Endothelial cell of umbilical vein (primary cell): ENCODE data around the gene CLTCL1. TPM values are rescaled to one million over a fixed set of nuclear protein-coding genes. Genes with fewer than 3 reads are reported as not detected.

Experiments
- BruUV-seq: library from RNA; stranded (reverse); fragments of 400-500 nt; replicated peaks from 2 replicates; lab custom pipeline; 2021; lab: Mats Ljungman, UMichigan
- CTCF ChIA-PET: fragments of 300-600, 350-600 bp; sonication (Branson Sonifier 250); formaldehyde crosslinking; loops from one replicate; lab custom pipeline; 2021; ENCODE audit warnings: antibody characterized with exemption, inconsistent platforms; lab: Charles Lee
- POLR2A ChIA-PET: fragments of 300-600, 350-600 bp; sonication (Branson Sonifier 250); formaldehyde crosslinking; loops from one replicate; lab custom pipeline; 2021; ENCODE audit warnings: antibody characterized with exemption, inconsistent platforms; lab: Charles Lee
- DNase-seq: peaks from one replicate; pipeline ENCODE4 v3.0.0-alpha.2; 2011; ENCODE audit warnings: low read depth, low spot score
- FAIRE-seq: peaks from 2 replicates; lab custom pipeline; 2011; peaks lifted over from hg19 to GRCh38; lab: Jason Lieb, UNC
- H2AFZ ChIP-seq: 2 replicates; pipeline ENCODE4 v1.6.0; 2012; ENCODE audit warnings: low read depth, low read length, control low read depth, inconsistent platforms
- H3K27ac ChIP-seq: 2 replicates; pipeline ENCODE4 v1.5.1; 2011; ENCODE audit warnings: low read depth, mild to moderate bottlenecking, control low read depth, low read length, moderate library complexity; ENCODE audit not compliant: insufficient read depth
- H3K27me3 ChIP-seq, 2 experiments: 2 replicates each; pipeline versions ENCODE4 v1.6.0 to v1.6.1; 2011; ENCODE audit warnings: low read length in 2 of 2, mixed read lengths in 1 of 2; ENCODE audit not compliant: control insufficient read depth in 2 of 2, insufficient read depth in 2 of 2
- H3K36me3 ChIP-seq, 2 experiments: 2 replicates in 1 of 2; 3 replicates in 1 of 2; pipeline ENCODE4 v1.5.1; 2011; ENCODE audit warnings: low read length in 2 of 2, mild to moderate bottlenecking in 1 of 2, moderate library complexity in 1 of 2; ENCODE audit not compliant: control insufficient read depth in 2 of 2, insufficient read depth in 2 of 2; ENCODE audit errors: extremely low read depth in 1 of 2
- H3K4me1 ChIP-seq: 3 replicates; pipeline ENCODE4 v1.5.1; 2011; ENCODE audit warnings: mild to moderate bottlenecking, low read length; ENCODE audit not compliant: control insufficient read depth, insufficient read depth; ENCODE audit errors: extremely low read depth
- H3K4me2 ChIP-seq: 2 replicates; pipeline ENCODE4 v1.6.1; 2011; ENCODE audit warnings: low read length, control low read depth, mixed read lengths; ENCODE audit not compliant: insufficient read depth
- H3K4me3 ChIP-seq, 3 experiments: fragments of 200-600 bp in 1 of 3; sonication (generic), shearing (Covaris generic) in 1 of 3; replicated peaks in 1 of 3; 2 replicates each; pipeline ENCODE4 v1.5.1; 2011 to 2016; ENCODE audit warnings: control low read depth in 3 of 3, low read length in 3 of 3, mild to moderate bottlenecking in 2 of 3, inconsistent platforms in 1 of 3, low read depth in 1 of 3, moderate library complexity in 1 of 3; ENCODE audit not compliant: insufficient read depth in 1 of 3
- H3K79me2 ChIP-seq: 2 replicates; pipeline ENCODE4 v1.6.0; 2012; ENCODE audit warnings: low read length, inconsistent platforms; ENCODE audit not compliant: control insufficient read depth, insufficient read depth
- H3K9ac ChIP-seq: replicated peaks from 2 replicates; pipeline ENCODE3; 2011; ENCODE audit warnings: low read length, control low read depth; ENCODE audit not compliant: insufficient read depth; ENCODE audit errors: extremely low read depth
- H3K9me1 ChIP-seq: replicated peaks from 3 replicates; pipeline ENCODE4 v1.6.0; 2011; ENCODE audit warnings: mild to moderate bottlenecking, low read length; ENCODE audit not compliant: control insufficient read depth, insufficient read depth; ENCODE audit errors: extremely low read depth
- H3K9me3 ChIP-seq: replicated peaks from 2 replicates; pipeline ENCODE4 v1.5.1; 2012; ENCODE audit warnings: low read length, inconsistent platforms; ENCODE audit not compliant: control insufficient read depth, insufficient read depth
- H4K20me1 ChIP-seq: replicated peaks from 2 replicates; pipeline ENCODE3; 2011; ENCODE audit warnings: mild to moderate bottlenecking, low read length; ENCODE audit not compliant: control insufficient read depth, insufficient read depth; ENCODE audit errors: extremely low read depth
- EZH2 ChIP-seq: IDR thresholded peaks from 2 replicates; pipeline ENCODE4 v1.6.1; 2012; ENCODE audit warnings: borderline replicate concordance, low read depth, mild to moderate bottlenecking, moderate library complexity, low read length, inconsistent platforms; ENCODE audit not compliant: severe bottlenecking
- FOS ChIP-seq: IDR thresholded peaks from 2 replicates; pipeline ENCODE4 v1.6.1; 2011; ENCODE audit warnings: mild to moderate bottlenecking, low read length, moderate library complexity, borderline replicate concordance; ENCODE audit not compliant: insufficient read depth
- GATA2 ChIP-seq: IDR thresholded peaks from 2 replicates; pipeline ENCODE4 v1.7.0; 2011; ENCODE audit warnings: low read depth, mild to moderate bottlenecking, moderate library complexity, mixed read lengths, low read length; ENCODE audit not compliant: insufficient read length, insufficient read depth
- JUN ChIP-seq: IDR thresholded peaks from 2 replicates; pipeline ENCODE4 v1.6.1; 2011; ENCODE audit warnings: borderline replicate concordance, low read depth; ENCODE audit not compliant: insufficient read length, insufficient read depth
- MYC ChIP-seq: IDR thresholded peaks from one replicate; pipeline ENCODE4 v1.6.1; 2011; ENCODE audit warnings: mild to moderate bottlenecking, low read depth, low read length
- POLR2A ChIP-seq: IDR thresholded peaks from 2 replicates; pipeline ENCODE4 v1.6.1; 2012; ENCODE audit warnings: low read depth, mild to moderate bottlenecking, control low read depth, low read length
- POLR2AphosphoS5 ChIP-seq: IDR thresholded peaks from 2 replicates; pipeline ENCODE4 v1.6.1; 2012; ENCODE audit warnings: low read depth, mild to moderate bottlenecking, control low read depth, low read length, moderate library complexity; ENCODE audit not compliant: insufficient read depth
- dilution Hi-C: fragments of 300-500 bp; cut with MboI; formaldehyde crosslinking; loops from one replicate; pipeline ENCODE4 v1.15.0; 2019; ENCODE audit warnings: low sequenced_read_pairs; ENCODE audit not compliant: extremely low pct_ligation_motif_present
- intact Hi-C: fragments of 100-400 bp; cut with micrococcal nuclease; formaldehyde crosslinking; loops from one replicate; pipeline ENCODE4 v1.10.0; 2022
- polyA plus RNA-seq, 4 experiments: library from polyadenylated mRNA; depleted of rRNA in 3 of 4; stranded (reverse) in 3 of 4; unstranded in 1 of 4; fragments of >200 nt; gene quantifications; 2 replicates each; pipeline versions ENCODE4 v1.2.1 to v1.2.3, GENCODE V29; 2011 to 2012; ENCODE audit warnings: missing spikeins in 1 of 4
- total RNA-seq: library from RNA; stranded (reverse); gene quantifications from 2 replicates; pipeline ENCODE4 v1.2.3, GENCODE V29; 2021
- TF ChIP-seq, protein P1 (sequence below), 2 donors: IDR thresholded peaks; 1 replicate in 1 of 2; 2 replicates in 1 of 2; pipeline ENCODE4 v1.5.1; 2011; ENCODE audit warnings: low read length in 2 of 2, mild to moderate bottlenecking in 2 of 2, moderate library complexity in 2 of 2, control low read depth in 1 of 2, inconsistent platforms in 1 of 2, low read depth in 1 of 2; ENCODE audit not compliant: insufficient read depth in 1 of 2; ENCODE audit errors: extremely low read depth in 1 of 2
- TF ChIP-seq, protein P2 (sequence below): IDR thresholded peaks from 2 replicates; pipeline ENCODE4 v1.6.1; 2011; ENCODE audit not compliant: insufficient read depth, insufficient read length

The CLTCL1 gene
- total and polyA plus RNA-seq, 2 donors (not counting 3 experiments of a cell fraction or from before 2014, with no cell fraction given), result 5.0 to 6.2 TPM

DNA sequence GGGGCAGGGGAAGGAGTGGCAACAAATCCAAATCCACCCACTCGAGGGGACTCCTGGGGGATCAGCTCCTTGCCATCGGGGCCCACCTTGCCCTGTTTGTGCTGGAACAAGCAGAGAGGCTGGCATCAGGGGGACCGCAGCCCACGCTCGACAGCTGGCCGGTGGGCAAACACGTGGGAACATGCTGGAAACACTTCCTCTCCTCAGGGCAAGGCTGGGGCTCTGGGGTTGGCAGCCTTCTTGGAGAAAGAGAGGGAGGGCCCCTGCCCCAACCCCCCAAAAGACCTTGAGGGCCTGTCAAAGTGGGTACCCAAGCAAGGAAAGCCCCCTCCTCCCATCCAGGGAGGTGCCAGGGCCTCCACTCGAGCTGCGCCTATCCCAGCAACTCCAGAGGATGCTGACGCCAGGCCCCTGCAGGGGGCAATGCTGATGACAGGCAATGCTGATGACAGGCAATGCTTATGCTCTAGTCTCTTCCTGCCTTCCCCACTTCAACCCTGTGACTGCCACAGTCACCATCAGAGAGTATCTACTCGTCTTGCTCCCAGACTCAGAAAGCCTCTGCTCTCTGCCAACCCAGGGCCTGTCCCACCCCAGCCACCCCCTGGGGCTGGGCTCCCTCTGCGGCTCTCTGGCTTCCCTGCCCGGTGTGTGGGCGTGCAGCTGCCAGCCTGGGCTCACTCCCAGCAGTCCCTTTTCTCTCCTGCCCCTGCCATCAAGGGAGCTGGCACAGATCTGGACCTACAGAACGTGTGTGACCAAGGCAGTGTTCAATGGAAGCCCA lies 153.1 kb downstream of the CLTCL1 start:
- Histone ChIP-seq H3K9me1 (no peaks in the 10 kb centered on the region), H3K4me2 (no peak overlapping the region), H3K36me3 (peaks cover 16 to 67% of the 10 kb centered on the region in 2 experiments), H3K4me1 (peaks cover 2% of the 10 kb centered on the region), H3K4me3 (no peak overlapping the region), H3K9me3 (no peaks in the 10 kb centered on the region), H3K27me3 (no peaks in the 10 kb centered on the region), H4K20me1 (no peaks in the 10 kb centered on the region), H2AFZ (no peak overlapping the region), H3K27ac (no peak overlapping the region), H3K9ac (no peak overlapping the region), H3K79me2 (peaks cover 3% of the 10 kb centered on the region)
- TF ChIP-seq, protein P1, sequence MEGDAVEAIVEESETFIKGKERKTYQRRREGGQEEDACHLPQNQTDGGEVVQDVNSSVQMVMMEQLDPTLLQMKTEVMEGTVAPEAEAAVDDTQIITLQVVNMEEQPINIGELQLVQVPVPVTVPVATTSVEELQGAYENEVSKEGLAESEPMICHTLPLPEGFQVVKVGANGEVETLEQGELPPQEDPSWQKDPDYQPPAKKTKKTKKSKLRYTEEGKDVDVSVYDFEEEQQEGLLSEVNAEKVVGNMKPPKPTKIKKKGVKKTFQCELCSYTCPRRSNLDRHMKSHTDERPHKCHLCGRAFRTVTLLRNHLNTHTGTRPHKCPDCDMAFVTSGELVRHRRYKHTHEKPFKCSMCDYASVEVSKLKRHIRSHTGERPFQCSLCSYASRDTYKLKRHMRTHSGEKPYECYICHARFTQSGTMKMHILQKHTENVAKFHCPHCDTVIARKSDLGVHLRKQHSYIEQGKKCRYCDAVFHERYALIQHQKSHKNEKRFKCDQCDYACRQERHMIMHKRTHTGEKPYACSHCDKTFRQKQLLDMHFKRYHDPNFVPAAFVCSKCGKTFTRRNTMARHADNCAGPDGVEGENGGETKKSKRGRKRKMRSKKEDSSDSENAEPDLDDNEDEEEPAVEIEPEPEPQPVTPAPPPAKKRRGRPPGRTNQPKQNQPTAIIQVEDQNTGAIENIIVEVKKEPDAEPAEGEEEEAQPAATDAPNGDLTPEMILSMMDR (IDR thresholded peaks at IDR 0.05; ENCODE audit: extremely low read depth in 1 of 2, insufficient read depth in 1 of 2, low read depth in 1 of 2, low read length in 2 of 2), result no peak
- TF ChIP-seq GATA2 (no peak), POLR2AphosphoS5 (no peak), EZH2 (no peak), JUN (no peak), POLR2A (no peak), FOS (no peak), MYC (no peak)
- TF ChIP-seq, protein P2, sequence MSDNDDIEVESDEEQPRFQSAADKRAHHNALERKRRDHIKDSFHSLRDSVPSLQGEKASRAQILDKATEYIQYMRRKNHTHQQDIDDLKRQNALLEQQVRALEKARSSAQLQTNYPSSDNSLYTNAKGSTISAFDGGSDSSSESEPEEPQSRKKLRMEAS, result no peak
- CTCF ChIA-PET, result interaction anchor here (1.1 kb wide), 1 partner anchor 23 kb away, joined by 4 read pairs; no protein-coding TSS in a partner anchor
- no peak for DNase-seq
- BruUV-seq, result no TSS peak
- POLR2A ChIA-PET, result no interaction called here
- no peak for FAIRE-seq
- intact Hi-C loops (no loop called here), dilution Hi-C loops (no loop called here)
